NCI-H774 (cell line): ENCODE measurements around the gene BAIAP2L2.
"Not testable (repeated sequence)": the region's sequence is repeated elsewhere in the genome, so short reads cannot be mapped to it uniquely, and the experiment has no call there.

Experiments used
- DNase-seq: peaks from one replicate; lab custom pipeline; 2025; lab: John Stamatoyannopoulos, UW

The BAIAP2L2 gene

DNA sequence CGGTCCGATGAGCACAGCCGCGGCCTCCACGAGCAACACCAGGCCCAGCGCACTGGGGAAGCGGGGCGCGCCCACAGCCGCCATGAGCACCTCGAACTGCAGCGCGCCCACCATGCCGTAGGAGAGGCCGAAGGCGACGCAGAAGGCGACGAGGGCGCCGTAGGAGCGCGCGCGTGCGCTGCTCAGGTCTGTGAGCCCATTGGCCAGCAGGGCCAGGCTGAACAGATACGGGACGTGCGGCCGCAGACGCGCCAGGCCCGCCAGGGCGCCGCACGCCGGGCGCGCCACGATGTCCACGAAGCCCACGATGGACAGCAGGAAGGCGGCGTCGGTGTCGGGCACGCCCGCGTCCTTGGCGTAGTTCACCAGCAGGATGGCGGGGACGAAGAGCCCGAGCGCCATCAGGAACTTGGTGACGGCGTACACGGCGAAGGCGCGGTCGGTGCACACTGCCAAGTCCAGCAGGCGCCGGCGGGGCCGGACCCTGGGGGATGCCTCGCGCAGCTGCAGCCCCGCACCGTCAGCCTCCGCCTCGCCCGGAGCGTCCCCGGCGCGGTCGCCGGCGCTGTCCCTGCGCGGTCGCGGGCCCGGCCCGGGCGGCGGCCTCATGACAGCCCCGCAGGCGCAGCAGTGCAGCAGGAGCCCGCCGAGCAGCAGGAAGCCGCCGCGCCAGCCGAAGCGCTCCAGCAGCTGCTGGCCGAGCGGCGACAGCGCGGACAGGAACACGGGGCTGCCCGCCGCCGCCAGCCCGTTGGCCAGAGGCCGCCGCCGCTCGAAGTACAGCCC, 29.4 kb downstream of the BAIAP2L2 start:
- DNase-seq, result no peak

DNA sequence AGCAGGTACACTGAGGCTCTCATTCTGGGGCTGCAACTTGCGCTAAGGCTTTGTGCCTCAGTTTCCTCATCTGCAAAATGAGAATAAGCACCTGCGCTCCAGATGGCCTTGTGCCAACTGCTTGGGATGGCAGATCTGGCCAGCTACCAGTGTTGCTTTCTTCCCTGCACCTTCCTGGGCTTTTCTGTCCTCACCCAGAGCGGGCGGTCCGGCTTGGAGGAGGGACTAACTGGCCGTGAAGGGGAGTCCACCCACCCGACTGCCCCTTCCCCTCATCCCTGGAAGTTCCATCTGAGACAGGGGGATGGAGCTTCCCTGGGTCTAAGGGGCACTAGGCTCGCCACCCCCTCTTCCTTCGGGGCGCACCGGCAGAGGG, 30.0 kb downstream of the BAIAP2L2 start:
- DNase-seq, result no peak

DNA sequence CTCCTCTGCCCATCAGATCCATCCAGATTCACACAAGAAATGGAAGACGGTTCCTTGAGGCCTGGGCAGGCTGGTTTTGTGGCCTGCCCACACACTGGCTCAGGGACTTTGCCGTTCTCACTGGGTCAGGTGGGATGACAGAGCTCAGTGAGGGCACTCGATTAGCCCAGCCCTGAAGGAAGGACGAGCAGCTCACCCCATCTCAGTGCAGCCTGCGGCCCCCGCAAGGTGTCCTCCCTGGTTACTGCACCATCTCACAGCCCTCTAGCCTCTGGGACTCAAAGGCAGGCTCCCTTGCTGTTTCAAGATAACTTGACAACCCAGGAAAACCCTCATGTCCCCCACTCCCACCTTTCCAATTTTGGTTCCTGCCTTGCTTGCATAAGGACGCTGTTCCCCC, 30.7 kb downstream of the BAIAP2L2 start:
- no peak for DNase-seq

DNA sequence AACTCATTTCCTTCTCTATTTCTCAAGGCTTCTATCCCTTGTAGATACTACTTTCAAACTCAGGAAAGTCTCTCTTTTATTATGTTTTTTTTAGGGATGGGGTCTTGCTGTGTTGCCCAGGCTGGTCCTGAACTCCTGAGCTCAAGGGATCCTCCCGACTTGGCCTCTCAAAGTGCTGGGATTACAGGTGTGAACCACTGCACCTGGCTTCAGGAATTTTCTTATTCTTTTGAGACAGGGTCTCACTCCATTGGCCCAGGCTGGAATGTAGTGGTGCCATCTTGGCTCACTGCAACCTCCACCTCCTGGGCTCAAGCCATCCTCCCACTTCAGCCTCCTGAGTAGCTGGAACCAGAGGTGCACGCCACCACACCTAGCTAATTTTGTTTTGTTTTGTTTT, 31.3 kb downstream of the BAIAP2L2 start:
- DNase-seq, result not testable (repeated sequence)

DNA sequence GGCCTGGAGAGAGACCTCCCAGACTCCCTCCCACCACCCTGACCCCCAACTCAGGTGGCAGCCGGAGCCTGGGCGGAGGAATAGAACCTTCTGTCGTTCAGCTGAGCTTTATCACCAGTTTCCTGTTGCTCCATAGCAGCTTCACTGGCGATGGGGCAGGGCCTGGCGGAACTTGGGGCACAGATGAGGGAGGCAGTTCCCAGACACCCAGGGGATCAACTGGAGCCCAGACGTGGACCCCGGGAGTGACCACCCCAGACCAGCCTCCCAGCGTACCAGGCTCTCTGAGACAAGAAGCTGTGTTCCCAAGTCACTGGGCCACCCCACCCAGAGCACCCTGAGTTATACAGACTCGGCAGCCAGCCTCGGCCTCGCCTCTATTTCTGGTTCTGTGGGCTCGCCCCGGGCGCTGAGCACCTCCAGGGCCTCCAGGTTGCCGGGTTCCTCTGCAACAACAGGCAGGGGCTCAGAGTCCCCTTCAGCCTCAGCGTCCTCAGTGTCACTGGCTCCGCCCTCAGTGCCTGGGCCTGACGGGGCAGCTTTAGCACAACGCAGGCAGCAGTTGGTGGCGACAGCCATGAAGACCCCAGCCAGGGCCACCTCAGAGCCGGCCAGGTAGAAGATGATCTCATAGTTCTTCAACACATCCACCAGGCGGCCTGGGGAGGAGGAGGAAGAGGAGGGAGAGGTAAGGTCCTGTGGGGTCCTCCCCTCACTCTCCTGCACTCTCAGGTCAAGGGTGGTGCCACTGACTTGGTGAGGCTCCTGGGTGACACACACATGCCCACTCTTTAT, 32.2 kb downstream of the BAIAP2L2 start:
- DNase-seq, result no peak

DNA sequence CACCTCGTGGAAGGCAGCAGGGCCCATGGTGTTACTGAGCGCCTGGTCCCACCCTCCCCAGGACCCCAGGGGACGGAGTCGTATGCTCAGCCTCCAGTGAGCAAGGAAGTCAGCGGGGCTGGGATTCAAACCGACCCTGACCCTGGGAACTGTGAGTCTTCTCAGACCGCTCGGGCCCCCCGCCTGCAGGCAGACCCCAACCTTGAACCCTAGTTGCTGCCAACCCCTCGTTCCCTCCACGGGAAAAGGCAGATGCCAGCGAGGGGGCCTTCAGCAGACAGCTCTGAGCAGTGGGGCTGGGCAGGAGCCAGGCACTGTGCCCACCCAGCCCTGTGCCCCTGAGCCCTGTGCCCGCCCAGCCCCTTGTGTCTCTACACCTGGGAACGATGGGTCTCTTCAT, 32.9 kb downstream of the BAIAP2L2 start:
- DNase-seq, result no peak

DNA sequence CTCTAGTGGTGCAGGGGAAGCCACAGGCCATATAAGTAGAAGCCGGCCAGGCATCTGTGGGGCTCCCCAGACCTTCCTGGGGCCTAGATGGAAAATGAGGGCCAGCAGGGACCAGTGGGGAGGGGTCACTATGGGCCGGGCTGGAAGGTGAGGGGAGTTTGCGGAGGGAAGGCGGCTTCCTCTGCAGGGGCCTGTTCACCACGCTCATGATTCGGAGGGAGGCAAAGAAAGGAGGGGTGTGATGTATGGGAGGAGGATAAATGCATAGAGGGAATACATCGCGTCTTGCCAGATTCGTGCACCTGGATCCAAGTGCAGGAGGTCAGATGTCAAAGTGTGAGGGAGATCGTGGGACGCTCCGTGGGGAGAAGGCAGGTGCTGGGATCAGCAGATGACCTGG, 33.4 kb downstream of the BAIAP2L2 start:
- no peak for DNase-seq

DNA sequence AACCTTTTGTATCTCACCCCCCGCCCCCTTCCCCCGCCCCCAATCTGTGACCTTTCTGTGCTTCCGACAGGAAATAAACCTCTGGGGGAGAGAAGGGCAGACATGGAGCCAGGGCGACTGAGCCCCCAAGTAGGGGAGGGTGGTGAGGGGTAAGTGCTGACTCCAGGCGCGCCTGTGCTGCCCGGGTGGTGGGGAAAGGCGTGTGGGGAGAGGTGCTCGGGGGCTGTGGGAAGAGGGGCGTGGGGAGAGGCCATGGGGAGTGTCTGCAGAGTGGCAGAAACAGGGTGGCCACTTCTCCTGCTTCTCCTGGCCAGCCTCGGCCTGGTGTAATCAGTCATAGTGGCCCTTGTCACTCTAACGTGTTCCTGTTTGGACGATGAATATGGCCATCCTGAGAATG, 34.5 kb downstream of the BAIAP2L2 start:
- DNase-seq, result no peak

DNA sequence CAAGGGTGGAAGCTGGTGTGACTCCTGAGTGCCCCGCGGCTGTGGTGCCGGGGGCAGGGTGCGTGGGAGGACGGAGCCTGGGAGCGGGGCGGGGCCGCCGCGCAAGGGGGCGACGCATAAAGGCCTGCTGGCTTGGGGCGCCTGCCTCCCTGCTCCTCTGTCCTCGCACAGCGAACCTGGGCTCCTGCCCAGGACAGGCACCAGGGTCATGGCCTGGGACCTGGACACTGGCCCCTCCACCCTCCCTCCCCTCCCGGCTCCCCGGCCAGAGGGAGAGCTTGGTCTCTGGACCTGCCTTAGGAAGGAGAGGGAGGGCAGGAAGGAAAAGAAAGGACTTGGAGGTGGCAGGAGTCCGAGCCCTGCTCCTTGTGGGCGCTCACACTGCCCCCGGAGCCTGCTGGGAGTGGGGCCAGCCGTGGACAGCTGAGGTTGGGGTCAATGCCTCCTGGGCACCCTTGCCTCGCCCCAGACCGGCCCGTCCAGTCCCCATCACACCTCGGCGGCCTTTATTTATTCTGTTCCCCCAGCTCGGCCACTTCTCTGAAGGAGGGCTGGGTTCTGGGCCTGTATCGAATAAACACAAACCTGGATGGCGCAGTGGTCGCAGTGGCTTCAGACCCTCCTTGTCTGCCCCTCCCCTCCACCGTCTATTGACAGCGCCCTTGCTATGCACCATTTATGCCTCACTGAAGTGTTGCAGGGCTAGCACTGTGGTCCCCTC, 35.2 kb downstream of the BAIAP2L2 start:
- no peak for DNase-seq

DNA sequence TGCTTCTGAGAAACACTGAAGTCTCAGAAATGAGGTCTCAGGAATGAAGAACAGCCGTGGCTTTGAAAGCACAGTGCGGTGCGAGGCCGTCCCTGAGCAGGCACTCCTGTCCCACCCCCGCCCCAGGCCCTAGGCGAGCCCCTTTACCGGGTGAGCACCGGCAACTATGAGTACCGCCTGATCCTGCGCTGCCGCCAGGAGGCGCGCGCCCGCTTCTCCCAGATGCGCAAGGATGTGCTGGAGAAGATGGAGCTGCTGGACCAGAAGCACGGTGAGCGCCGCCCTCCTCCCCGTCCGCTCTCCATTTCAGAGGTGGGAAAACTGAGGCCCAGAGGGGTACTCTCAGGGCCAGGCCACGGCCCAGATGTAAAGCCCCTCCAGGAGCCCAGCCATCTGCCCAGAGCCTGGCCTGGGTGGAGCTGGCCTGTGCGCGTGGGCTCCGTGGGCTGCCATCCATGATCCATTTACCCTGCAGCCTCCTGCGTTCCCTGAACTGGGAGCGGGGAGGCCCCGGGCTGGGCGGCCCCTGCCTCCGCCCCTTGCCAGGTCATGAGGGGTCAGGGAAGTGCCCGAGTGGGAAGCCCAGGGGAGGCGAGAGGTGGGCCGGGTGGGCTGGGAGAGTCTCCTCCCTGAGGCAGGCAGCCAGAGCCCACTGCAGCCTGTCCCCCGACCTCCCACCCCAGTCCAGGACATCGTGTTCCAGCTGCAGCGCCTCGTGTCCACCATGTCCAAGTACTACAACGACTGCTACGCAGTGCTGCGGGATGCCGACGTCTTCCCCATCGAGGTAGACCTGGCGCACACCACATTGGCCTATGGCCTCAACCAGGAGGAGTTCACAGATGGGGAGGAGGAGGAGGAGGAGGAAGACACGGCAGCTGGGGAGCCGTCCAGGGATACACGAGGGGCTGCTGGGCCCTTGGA, 36.0 kb downstream of the BAIAP2L2 start:
- no peak for DNase-seq

DNA sequence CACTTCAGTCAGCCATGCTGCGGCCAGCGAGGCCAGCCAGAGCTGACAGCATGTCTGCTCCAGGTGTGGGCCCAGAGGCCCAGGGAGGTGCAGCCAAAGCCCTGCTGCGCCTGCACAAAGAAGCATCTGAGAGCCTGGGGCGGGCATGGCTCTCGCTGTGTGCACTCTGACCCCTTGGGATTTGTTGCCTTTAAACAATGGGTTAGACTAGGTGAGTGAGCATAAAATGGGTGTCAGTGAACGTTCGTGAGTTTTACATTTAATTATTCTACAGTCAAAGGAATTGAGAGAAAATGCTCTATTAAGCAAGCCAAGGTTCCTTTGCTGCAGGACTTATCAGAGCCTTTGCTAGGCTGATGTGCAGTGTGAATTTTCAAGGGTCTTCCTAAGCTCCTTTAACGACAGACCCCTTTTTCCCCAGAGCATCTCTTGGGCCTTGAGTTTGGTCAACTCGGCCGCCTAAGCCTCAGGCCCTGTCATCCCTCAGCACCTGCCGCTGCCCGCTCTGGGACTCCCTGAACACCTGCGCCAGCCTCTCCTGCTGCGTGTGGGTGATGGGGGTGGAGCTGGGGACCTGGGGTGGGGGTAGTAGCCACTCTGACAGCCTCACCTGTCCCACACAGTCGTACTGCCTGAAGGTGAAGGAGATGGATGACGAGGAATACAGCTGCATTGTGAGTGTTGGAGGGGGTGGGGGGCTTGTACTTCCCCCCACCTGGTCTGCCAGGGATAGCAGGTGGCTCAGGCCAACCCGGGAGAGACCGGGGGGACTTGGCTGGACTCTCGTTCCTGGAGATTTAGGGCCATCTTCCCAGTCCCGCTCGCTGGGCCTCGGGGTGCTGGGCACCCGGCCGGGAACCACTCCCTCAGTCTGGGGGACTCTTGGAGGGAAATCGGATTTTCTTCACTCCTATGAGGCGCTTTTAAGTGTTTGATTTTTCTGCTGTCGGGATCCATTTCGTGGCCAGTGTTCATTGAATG, 37.0 kb downstream of the BAIAP2L2 start:
- no peak for DNase-seq

DNA sequence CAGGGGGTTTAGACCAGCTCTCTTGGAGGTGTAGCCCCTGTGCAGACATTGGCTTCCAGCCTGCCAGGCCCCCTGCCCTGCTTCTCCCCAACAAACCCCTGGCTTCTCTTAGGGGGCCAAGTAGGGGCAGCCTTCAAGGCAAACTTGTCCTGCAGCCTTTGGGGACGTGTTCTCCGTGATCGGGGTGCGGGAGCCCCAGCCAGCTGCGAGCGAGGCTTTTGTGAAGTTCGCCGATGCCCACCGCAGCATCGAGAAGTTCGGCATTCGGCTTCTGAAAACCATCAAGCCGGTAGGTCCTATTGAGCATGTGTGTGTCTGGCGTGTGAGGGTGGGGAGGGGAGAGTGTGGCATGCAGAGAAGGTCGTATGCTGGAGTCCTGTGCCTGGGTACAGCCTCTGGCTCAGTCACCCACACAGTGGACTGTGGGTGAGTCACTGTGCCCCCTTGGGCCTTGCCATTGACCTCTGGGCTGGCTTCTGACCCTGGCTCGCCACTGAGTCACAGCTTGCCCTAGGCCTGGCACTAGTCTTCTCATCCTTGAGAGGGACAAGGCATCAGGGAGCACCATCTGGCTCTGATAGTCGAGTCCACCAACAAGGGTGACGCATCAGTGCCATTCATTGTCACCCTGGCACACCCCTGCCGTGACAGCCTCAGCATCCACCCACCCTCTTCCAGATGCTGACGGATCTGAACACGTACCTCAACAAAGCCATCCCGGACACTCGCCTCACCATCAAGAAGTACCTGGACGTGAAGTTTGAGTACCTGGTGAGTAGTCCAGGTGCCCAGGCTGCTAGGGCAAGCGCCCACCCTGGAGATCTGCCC, 37.9 kb downstream of the BAIAP2L2 start:
- no peak for DNase-seq

DNA sequence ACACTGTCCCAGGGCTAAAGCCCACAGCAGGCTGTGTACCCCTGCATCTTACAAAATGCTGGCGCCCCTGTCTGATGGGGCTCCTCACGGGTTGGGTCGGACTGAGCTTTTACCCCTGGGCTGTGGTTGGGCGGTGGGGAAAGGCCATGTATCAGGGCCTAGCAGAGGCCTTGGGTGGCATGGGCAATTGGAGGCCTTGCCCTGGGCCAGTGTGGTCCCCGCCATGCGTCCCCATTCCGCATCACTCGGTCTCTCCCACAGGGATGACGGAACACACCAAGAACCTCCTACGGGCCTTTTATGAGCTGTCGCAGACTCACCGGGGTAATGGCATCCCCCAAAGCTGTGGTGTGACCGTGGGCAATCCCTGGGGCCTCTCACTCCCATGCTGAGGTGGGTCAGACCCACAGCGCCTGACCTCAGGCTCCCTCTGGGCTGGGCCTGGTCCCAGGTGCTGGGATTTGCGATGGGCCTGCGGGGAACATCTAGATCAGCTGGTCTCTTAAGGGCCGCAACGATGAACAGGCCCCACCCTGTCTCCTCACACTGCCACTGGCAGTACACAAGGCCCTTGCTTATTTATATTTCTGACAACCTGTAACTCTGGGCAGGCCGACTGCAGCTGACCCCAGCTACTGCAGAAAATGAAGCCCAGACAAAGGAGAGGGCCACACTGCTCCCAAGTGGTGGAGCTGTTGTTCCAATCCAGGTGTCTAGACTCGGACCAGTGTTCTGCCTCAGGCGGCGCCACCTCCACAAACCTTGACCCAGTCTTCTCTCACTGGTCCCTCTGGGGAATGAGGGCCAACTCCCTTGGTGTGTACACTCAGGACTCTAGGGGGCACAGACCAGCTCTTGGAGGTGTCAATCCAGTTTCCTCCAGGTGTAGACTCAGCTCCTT, 38.8 kb downstream of the BAIAP2L2 start:
- no peak for DNase-seq

DNA sequence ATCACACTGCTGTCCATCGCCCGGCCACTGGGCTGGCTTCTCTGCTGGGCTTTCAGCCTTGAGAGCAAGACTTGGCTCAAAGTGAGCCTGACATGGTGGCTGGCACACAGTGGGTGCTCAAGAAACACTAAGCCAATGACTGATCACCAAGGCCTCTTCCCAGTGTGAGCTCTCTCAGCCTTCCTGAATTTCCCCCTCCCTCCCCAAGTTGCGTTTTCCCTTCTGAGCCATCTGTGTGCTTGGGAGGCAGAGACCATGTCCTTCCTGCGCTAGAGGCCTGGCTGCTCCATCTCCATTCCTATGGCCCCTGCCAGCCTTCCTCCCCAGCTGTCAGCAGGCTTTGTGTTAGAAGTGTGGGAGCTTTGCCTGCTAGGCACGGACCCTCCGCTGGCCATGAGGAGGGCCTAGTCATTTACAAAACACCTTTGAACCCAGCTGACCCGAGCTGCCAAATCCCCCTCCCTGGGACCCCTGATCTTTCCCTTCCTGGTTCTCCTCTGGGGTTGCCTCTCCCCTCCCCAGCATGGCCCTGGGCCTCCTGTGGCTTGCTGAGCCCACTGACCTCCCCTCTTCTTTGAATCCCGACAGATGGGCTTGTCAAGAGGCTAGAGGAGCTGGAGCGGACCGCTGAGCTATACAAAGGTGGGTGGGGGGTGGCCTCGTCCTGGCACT, 40.1 kb downstream of the BAIAP2L2 start:
- DNase-seq, result no peak

DNA sequence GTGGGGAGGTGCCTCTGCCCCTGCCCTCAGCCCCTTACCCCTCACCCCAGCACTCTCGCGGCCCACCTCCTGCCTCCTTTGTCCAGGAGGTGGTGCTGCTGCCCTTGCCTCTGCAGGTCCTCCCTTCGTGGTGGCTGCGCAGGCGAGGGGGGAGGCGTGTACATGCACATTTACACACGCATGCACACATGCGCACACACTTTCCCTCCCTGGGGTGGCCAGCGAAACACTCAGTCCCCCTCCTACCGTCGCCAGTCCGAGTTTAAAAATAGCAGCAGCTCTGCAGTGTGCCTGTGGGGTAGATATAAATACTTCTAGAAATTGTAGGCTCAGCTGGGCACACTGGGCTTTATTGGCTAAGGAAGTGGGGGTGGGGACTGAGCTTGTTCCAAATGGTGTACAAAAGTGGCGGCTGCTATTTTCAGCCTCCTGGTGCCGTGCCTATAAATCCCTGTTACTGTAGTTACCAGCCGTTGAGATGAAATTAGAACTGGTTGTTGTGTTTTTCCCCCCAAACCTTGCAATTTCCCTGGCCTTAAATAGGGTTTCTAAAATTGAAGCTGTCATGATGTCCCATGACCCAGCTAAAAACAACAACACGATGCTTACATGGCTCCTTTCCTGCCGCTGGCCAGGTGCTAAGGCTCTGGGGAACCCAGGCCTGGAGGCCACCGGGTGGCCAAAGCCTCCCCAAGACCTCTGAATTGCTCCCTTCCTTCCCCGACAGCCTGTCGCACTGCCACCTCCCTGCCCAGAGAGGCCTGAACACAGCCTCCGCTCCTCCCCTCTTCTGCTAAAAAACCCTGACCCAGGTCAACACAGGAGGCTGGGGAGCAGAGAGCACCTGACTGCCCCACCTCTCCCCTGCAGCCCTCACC, 40.9 kb downstream of the BAIAP2L2 start:
- DNase-seq, result no peak

DNA sequence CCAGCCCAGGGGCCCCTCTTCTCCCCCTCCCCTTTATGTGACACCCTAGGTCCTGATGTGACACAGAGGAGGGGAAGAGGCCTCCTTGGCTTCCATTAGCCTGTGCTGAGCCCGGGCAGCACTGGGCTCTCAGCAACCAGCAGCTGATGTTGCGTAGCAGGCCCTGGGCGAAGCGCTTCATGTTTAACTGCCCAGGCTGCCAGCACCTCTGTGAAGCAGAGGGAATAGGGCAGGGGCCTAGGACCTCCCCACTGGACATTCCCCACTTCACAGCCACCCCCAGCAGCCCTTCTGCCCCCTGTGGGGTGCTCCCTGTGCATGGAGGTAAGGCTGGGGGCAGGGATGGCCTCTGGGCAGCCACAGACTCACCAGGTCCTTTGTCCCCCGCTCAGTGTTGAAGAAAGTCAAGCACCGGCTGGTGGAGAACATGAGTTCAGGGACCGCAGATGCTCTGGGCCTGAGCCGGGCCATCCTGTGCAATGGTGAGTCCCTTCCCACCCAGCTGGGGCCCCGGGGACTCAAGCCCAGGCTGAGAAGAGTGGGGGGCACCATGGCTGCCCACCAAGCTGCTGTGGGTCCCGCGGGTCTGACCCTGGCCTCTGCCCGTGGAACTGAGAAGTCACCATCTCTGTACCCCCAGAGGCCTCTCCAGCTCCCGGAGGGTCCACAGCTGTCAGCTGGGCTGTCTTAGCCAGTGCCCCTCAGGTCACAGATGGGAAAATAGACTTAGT, 41.7 kb downstream of the BAIAP2L2 start:
- no peak for DNase-seq
